GM12864 (cell line): Measurements from ENCODE around the gene PNLIP.

ENCODE experiments used
- DNase-seq: peaks from one replicate; pipeline ENCODE4 v3.0.0-alpha.2; 2011; ENCODE audit warnings: low read depth
- H3K4me3 ChIP-seq: 2 replicates; pipeline ENCODE4 v1.5.1; 2011; ENCODE audit warnings: mild to moderate bottlenecking, low read depth, low read length, control low read depth
- TF ChIP-seq, protein P1 (sequence below): IDR thresholded peaks from 2 replicates; pipeline ENCODE4 v1.5.1; 2011; ENCODE audit warnings: low read depth, mild to moderate bottlenecking, moderate library complexity, low read length, control low read depth, inconsistent platforms; ENCODE audit errors: missing control alignments

Gene PNLIP

GRCh38 chr10:116524736-116525135 lies 21.0 kb upstream of the PNLIP start:
- TF ChIP-seq, protein P1, sequence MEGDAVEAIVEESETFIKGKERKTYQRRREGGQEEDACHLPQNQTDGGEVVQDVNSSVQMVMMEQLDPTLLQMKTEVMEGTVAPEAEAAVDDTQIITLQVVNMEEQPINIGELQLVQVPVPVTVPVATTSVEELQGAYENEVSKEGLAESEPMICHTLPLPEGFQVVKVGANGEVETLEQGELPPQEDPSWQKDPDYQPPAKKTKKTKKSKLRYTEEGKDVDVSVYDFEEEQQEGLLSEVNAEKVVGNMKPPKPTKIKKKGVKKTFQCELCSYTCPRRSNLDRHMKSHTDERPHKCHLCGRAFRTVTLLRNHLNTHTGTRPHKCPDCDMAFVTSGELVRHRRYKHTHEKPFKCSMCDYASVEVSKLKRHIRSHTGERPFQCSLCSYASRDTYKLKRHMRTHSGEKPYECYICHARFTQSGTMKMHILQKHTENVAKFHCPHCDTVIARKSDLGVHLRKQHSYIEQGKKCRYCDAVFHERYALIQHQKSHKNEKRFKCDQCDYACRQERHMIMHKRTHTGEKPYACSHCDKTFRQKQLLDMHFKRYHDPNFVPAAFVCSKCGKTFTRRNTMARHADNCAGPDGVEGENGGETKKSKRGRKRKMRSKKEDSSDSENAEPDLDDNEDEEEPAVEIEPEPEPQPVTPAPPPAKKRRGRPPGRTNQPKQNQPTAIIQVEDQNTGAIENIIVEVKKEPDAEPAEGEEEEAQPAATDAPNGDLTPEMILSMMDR = no peak
- DNase-seq = no peak
- no peak overlapping the region for H3K4me3 ChIP-seq

DNA sequence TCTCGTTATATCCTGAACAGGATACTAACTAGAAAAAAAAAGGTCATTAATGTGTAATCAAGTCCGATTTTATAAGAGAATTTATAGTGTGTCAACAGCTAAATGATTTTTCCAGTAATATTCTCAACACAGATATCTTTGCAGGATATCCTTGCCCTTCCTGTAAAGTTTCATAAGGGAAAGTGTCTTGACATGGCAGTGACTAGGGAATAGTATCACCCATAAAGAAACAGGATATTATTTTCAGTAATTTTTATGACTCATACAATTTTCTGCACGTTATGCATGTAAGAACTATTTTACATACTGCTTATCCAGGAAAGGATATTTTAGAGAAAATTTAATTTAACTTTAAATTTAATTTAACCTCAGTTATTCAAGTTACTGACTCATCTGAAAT lies 19.5 kb upstream of the PNLIP start:
- no peak for DNase-seq
- TF ChIP-seq, protein P1 = no peak
- no peak overlapping the region for H3K4me3 ChIP-seq

GRCh38 chr10:116536810-116537209 lies 8.9 kb upstream of the PNLIP start:
- TF ChIP-seq, protein P1 = no peak
- DNase-seq = no peak
- no peak overlapping the region for H3K4me3 ChIP-seq

- no peak overlapping the region for H3K4me3 ChIP-seq
- TF ChIP-seq, protein P1 = no peak
- DNase-seq = no peak
These were observed 7.3 kb upstream of the PNLIP start for GRCh38 chr10:116538456-116538855.

DNA sequence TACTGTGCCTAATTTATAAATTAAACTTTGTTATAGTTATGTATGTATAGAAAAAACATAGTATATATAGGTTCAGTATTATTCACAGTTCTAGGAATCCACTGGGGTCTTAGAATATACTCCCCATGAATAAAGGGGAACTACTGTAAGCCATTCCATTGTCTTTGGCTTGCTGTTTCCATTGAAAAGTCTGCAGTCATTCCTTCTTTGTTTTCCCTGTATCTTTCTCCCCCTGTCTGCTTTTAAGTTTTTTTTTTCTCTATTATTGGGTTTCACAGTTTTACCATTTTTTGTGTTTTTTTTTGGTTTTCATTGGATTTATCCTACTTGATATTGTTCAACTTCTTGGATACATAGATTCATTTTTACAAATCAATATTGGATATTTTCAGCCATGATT lies 6.7 kb upstream of the PNLIP start:
- no peak for DNase-seq
- TF ChIP-seq, protein P1 = no peak
- no peak overlapping the region for H3K4me3 ChIP-seq

DNA sequence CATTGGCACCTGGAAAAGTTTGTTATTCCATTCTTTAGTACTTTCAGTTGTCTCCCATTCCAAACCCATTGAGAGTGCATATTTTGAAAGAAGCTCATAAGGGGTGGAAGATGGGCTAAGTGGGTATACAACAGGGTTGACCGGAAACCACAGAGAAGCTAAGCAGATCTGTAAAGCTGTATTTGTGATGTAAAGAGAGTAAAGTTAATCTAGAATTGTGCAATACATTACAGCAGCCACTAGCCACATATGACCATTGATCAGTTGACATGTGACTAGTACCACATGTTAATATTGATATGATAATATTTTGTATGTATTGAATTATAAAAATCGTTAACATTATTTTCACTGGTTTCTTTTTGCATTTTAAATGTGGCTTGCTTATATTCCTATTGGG lies 4.9 kb upstream of the PNLIP start:
- TF ChIP-seq, protein P1 = no peak
- H3K4me3 ChIP-seq = no peak overlapping the region
- no peak for DNase-seq

GRCh38 chr10:116542007-116542677 lies 3.6 kb upstream of the PNLIP start:
- DNase-seq = no peak
- TF ChIP-seq, protein P1 = no peak
- H3K4me3 ChIP-seq = no peak overlapping the region
